Endothelial cell of umbilical vein (primary cell): Measurements from ENCODE around the gene DPF3. TPM values are rescaled to one million over a fixed set of nuclear protein-coding genes. Genes with fewer than 3 reads are reported as not detected.

ENCODE experiments used
- BruUV-seq: library from RNA; stranded (reverse); fragments of 400-500 nt; replicated peaks from 2 replicates; lab custom pipeline; 2021; lab: Mats Ljungman, UMichigan
- CTCF ChIA-PET: fragments of 300-600, 350-600 bp; sonication (Branson Sonifier 250); formaldehyde crosslinking; loops from one replicate; lab custom pipeline; 2021; ENCODE audit warnings: antibody characterized with exemption, inconsistent platforms; lab: Charles Lee
- POLR2A ChIA-PET: fragments of 300-600, 350-600 bp; sonication (Branson Sonifier 250); formaldehyde crosslinking; loops from one replicate; lab custom pipeline; 2021; ENCODE audit warnings: antibody characterized with exemption, inconsistent platforms; lab: Charles Lee
- DNase-seq: peaks from one replicate; pipeline ENCODE4 v3.0.0-alpha.2; 2011; ENCODE audit warnings: low read depth, low spot score
- FAIRE-seq: peaks from 2 replicates; lab custom pipeline; 2011; peaks lifted over from hg19 to GRCh38; lab: Jason Lieb, UNC
- H2AFZ ChIP-seq: 2 replicates; pipeline ENCODE4 v1.6.0; 2012; ENCODE audit warnings: low read depth, low read length, control low read depth, inconsistent platforms
- H3K27ac ChIP-seq: 2 replicates; pipeline ENCODE4 v1.5.1; 2011; ENCODE audit warnings: low read depth, mild to moderate bottlenecking, control low read depth, low read length, moderate library complexity; ENCODE audit not compliant: insufficient read depth
- H3K27me3 ChIP-seq, 2 experiments: 2 replicates each; pipeline versions ENCODE4 v1.6.0 to v1.6.1; 2011; ENCODE audit warnings: low read length in 2 of 2, mixed read lengths in 1 of 2; ENCODE audit not compliant: control insufficient read depth in 2 of 2, insufficient read depth in 2 of 2
- H3K36me3 ChIP-seq, 2 experiments: 2 replicates in 1 of 2; 3 replicates in 1 of 2; pipeline ENCODE4 v1.5.1; 2011; ENCODE audit warnings: low read length in 2 of 2, mild to moderate bottlenecking in 1 of 2, moderate library complexity in 1 of 2; ENCODE audit not compliant: control insufficient read depth in 2 of 2, insufficient read depth in 2 of 2; ENCODE audit errors: extremely low read depth in 1 of 2
- H3K4me1 ChIP-seq: 3 replicates; pipeline ENCODE4 v1.5.1; 2011; ENCODE audit warnings: mild to moderate bottlenecking, low read length; ENCODE audit not compliant: control insufficient read depth, insufficient read depth; ENCODE audit errors: extremely low read depth
- H3K4me2 ChIP-seq: 2 replicates; pipeline ENCODE4 v1.6.1; 2011; ENCODE audit warnings: low read length, control low read depth, mixed read lengths; ENCODE audit not compliant: insufficient read depth
- H3K4me3 ChIP-seq, 3 experiments: fragments of 200-600 bp in 1 of 3; sonication (generic), shearing (Covaris generic) in 1 of 3; replicated peaks in 1 of 3; 2 replicates each; pipeline ENCODE4 v1.5.1; 2011 to 2016; ENCODE audit warnings: control low read depth in 3 of 3, low read length in 3 of 3, mild to moderate bottlenecking in 2 of 3, inconsistent platforms in 1 of 3, low read depth in 1 of 3, moderate library complexity in 1 of 3; ENCODE audit not compliant: insufficient read depth in 1 of 3
- H3K79me2 ChIP-seq: 2 replicates; pipeline ENCODE4 v1.6.0; 2012; ENCODE audit warnings: low read length, inconsistent platforms; ENCODE audit not compliant: control insufficient read depth, insufficient read depth
- H3K9ac ChIP-seq: replicated peaks from 2 replicates; pipeline ENCODE3; 2011; ENCODE audit warnings: low read length, control low read depth; ENCODE audit not compliant: insufficient read depth; ENCODE audit errors: extremely low read depth
- H3K9me1 ChIP-seq: replicated peaks from 3 replicates; pipeline ENCODE4 v1.6.0; 2011; ENCODE audit warnings: mild to moderate bottlenecking, low read length; ENCODE audit not compliant: control insufficient read depth, insufficient read depth; ENCODE audit errors: extremely low read depth
- H3K9me3 ChIP-seq: replicated peaks from 2 replicates; pipeline ENCODE4 v1.5.1; 2012; ENCODE audit warnings: low read length, inconsistent platforms; ENCODE audit not compliant: control insufficient read depth, insufficient read depth
- H4K20me1 ChIP-seq: replicated peaks from 2 replicates; pipeline ENCODE3; 2011; ENCODE audit warnings: mild to moderate bottlenecking, low read length; ENCODE audit not compliant: control insufficient read depth, insufficient read depth; ENCODE audit errors: extremely low read depth
- EZH2 ChIP-seq: IDR thresholded peaks from 2 replicates; pipeline ENCODE4 v1.6.1; 2012; ENCODE audit warnings: borderline replicate concordance, low read depth, mild to moderate bottlenecking, moderate library complexity, low read length, inconsistent platforms; ENCODE audit not compliant: severe bottlenecking
- FOS ChIP-seq: IDR thresholded peaks from 2 replicates; pipeline ENCODE4 v1.6.1; 2011; ENCODE audit warnings: mild to moderate bottlenecking, low read length, moderate library complexity, borderline replicate concordance; ENCODE audit not compliant: insufficient read depth
- GATA2 ChIP-seq: IDR thresholded peaks from 2 replicates; pipeline ENCODE4 v1.7.0; 2011; ENCODE audit warnings: low read depth, mild to moderate bottlenecking, moderate library complexity, mixed read lengths, low read length; ENCODE audit not compliant: insufficient read length, insufficient read depth
- JUN ChIP-seq: IDR thresholded peaks from 2 replicates; pipeline ENCODE4 v1.6.1; 2011; ENCODE audit warnings: borderline replicate concordance, low read depth; ENCODE audit not compliant: insufficient read length, insufficient read depth
- MYC ChIP-seq: IDR thresholded peaks from one replicate; pipeline ENCODE4 v1.6.1; 2011; ENCODE audit warnings: mild to moderate bottlenecking, low read depth, low read length
- POLR2A ChIP-seq: IDR thresholded peaks from 2 replicates; pipeline ENCODE4 v1.6.1; 2012; ENCODE audit warnings: low read depth, mild to moderate bottlenecking, control low read depth, low read length
- POLR2AphosphoS5 ChIP-seq: IDR thresholded peaks from 2 replicates; pipeline ENCODE4 v1.6.1; 2012; ENCODE audit warnings: low read depth, mild to moderate bottlenecking, control low read depth, low read length, moderate library complexity; ENCODE audit not compliant: insufficient read depth
- dilution Hi-C: fragments of 300-500 bp; cut with MboI; formaldehyde crosslinking; loops from one replicate; pipeline ENCODE4 v1.15.0; 2019; ENCODE audit warnings: low sequenced_read_pairs; ENCODE audit not compliant: extremely low pct_ligation_motif_present
- intact Hi-C: fragments of 100-400 bp; cut with micrococcal nuclease; formaldehyde crosslinking; loops from one replicate; pipeline ENCODE4 v1.10.0; 2022
- polyA plus RNA-seq, 4 experiments: library from polyadenylated mRNA; depleted of rRNA in 3 of 4; stranded (reverse) in 3 of 4; unstranded in 1 of 4; fragments of >200 nt; gene quantifications; 2 replicates each; pipeline versions ENCODE4 v1.2.1 to v1.2.3, GENCODE V29; 2011 to 2012; ENCODE audit warnings: missing spikeins in 1 of 4
- total RNA-seq: library from RNA; stranded (reverse); gene quantifications from 2 replicates; pipeline ENCODE4 v1.2.3, GENCODE V29; 2021
- TF ChIP-seq, protein P1 (sequence below), 2 donors: IDR thresholded peaks; 1 replicate in 1 of 2; 2 replicates in 1 of 2; pipeline ENCODE4 v1.5.1; 2011; ENCODE audit warnings: low read length in 2 of 2, mild to moderate bottlenecking in 2 of 2, moderate library complexity in 2 of 2, control low read depth in 1 of 2, inconsistent platforms in 1 of 2, low read depth in 1 of 2; ENCODE audit not compliant: insufficient read depth in 1 of 2; ENCODE audit errors: extremely low read depth in 1 of 2

DPF3 gene
- total and polyA plus RNA-seq, 2 donors (not counting 3 experiments of a cell fraction or from before 2014, with no cell fraction given), result 2.4 to 3.5 TPM

DNA sequence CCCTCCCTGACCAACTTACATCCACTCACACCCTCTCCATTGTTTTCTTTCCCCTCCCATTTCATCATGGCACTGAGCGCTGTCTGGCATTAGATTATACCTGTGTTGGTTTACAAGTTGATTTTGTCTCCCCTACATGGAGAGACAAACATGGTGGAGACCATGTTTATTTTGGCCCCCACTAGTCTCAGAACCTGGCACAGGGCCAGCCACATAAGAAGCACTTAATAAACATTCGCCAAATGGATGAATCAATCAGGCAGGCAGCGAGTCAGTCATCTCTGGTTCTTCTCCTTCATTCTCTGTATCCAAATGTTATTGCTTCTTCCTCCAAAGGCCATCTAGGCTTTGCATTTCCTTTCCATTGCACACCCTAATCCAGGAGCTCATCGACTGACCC is 177.4 kb downstream of the DPF3 start:
- Histone ChIP-seq H3K9me1 (no peaks in the 10 kb centered on the region), H2AFZ (no peak overlapping the region), H4K20me1 (no peaks in the 10 kb centered on the region), H3K27me3 (no peaks in the 10 kb centered on the region), H3K36me3 (no peaks in the 10 kb centered on the region), H3K4me1 (no peaks in the 10 kb centered on the region), H3K9ac (no peak overlapping the region), H3K4me2 (no peak overlapping the region), H3K27ac (no peak overlapping the region), H3K9me3 (no peaks in the 10 kb centered on the region), H3K4me3 (no peak overlapping the region), H3K79me2 (no peaks in the 10 kb centered on the region)
- intact Hi-C loops (no loop called here), dilution Hi-C loops (no loop called here)
- FAIRE-seq (no peak), DNase-seq (peak; percentile 24)
- no TSS peak for BruUV-seq
- no peak for TF ChIP-seq JUN
- TF ChIP-seq, protein P1, sequence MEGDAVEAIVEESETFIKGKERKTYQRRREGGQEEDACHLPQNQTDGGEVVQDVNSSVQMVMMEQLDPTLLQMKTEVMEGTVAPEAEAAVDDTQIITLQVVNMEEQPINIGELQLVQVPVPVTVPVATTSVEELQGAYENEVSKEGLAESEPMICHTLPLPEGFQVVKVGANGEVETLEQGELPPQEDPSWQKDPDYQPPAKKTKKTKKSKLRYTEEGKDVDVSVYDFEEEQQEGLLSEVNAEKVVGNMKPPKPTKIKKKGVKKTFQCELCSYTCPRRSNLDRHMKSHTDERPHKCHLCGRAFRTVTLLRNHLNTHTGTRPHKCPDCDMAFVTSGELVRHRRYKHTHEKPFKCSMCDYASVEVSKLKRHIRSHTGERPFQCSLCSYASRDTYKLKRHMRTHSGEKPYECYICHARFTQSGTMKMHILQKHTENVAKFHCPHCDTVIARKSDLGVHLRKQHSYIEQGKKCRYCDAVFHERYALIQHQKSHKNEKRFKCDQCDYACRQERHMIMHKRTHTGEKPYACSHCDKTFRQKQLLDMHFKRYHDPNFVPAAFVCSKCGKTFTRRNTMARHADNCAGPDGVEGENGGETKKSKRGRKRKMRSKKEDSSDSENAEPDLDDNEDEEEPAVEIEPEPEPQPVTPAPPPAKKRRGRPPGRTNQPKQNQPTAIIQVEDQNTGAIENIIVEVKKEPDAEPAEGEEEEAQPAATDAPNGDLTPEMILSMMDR (IDR thresholded peaks at IDR 0.05; ENCODE audit: extremely low read depth in 1 of 2, insufficient read depth in 1 of 2, low read depth in 1 of 2, low read length in 2 of 2), result no peak
- TF ChIP-seq FOS, result no peak
- TF ChIP-seq POLR2AphosphoS5, result no peak
- no peak for TF ChIP-seq EZH2
- ChIA-PET CTCF (no interaction called here), POLR2A (no interaction called here)

DNA sequence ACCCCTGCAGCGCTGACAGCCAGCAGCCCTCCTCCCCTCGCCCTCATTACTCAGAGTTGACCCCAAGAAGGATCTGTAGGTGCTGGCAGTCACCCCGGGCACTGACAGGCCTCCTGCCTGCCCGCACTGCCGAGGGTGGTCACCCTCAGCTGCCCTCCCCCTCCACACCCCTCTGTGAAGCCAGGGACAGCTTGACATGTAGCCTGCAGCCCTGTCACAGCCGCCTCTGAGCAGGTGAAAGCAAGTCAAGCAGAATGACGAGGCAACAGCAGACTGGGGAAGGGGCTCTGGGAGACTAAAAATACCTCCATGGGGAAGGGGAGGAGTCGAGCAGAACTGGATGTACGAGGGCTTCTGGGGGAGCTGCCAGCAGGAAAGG is 178.1 kb downstream of the DPF3 start:
- Histone ChIP-seq H2AFZ (no peak overlapping the region), H3K9ac (no peak overlapping the region), H3K27ac (no peak overlapping the region), H3K4me2 (no peak overlapping the region), H3K4me3 (no peak overlapping the region), H3K9me1 (no peaks in the 10 kb centered on the region), H3K36me3 (no peaks in the 10 kb centered on the region), H3K79me2 (no peaks in the 10 kb centered on the region), H3K9me3 (no peaks in the 10 kb centered on the region), H3K4me1 (no peaks in the 10 kb centered on the region), H3K27me3 (no peaks in the 10 kb centered on the region), H4K20me1 (no peaks in the 10 kb centered on the region)
- TF ChIP-seq, protein P1 (IDR thresholded peaks at IDR 0.05; ENCODE audit: extremely low read depth in 1 of 2, insufficient read depth in 1 of 2, low read depth in 1 of 2, low read length in 2 of 2), result no peak
- TF ChIP-seq FOS (no peak), GATA2 (no peak), MYC (no peak), POLR2AphosphoS5 (no peak), POLR2A (no peak), JUN (no peak), EZH2 (no peak)
- CTCF ChIA-PET, result no interaction called here
- intact Hi-C loops (no loop called here), dilution Hi-C loops (no loop called here)
- FAIRE-seq, result no peak
- DNase-seq, result no peak
- BruUV-seq, result no TSS peak
- POLR2A ChIA-PET, result no interaction called here
